Activated CD4-positive, alpha-beta T cell treated with anti-CD3 and anti-CD28 coated beads, Interleukin-2, amount 50 U/mL, for 24 hours (primary cell): ENCODE data around the gene NFKBIL1.
A peak's percentile ranks its signal among the peaks of the same experiment; 100 is the strongest.

ENCODE experiments used
- DNase-seq, 2 donors: peaks; one replicate each; pipeline ENCODE4 v3.0.0-alpha.2; 2020; ENCODE audit warnings: low read depth in 1 of 2, low spot score in 1 of 2

The NFKBIL1 gene

GRCh38 chr6:31559958-31560696 is 12.7 kb downstream of the NFKBIL1 start:
- DNase-seq: no peak

GRCh38 chr6:31560697-31561058 is 13.3 kb downstream of the NFKBIL1 start:
- DNase-seq: no peak

DNA sequence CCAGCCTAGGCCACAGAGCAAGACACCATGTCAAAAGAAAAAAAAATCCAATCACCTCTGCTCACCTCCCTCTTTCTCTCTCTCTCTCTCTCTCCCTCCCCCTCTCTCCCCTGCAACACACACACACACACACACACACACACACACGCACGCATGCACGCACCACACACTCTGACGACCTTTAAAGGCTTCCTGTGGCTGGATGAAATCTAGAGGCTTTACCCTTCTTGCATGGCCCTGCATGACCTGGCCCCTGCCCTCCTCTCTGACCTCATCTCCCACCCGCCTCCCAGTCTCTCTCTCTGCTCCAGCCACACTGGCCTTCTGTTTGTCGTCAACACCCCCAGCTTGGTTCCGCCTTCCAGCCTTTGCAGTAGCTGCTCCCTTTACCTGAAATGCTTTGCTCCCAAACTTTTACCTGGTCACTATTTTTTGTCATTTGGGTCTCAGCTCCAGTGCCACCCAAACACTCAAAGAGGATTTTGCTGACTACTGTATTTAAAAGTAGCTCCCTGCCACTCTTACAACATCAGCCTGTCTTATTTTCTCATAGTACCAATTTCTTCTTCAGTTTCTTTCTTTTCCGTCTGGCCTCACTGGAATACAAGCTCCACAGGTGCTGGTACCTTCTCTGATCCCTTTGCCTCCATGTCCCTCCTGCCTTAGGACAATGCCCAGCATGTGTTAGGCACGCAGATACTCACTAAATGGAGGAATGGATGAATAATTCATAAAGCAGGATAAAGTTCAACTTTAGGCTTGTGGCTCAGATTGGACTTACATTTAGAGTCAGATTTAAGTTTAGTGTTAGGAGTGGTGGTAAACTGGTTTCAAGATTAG is 20.3 kb downstream of the NFKBIL1 start:
- no peak for DNase-seq

DNA sequence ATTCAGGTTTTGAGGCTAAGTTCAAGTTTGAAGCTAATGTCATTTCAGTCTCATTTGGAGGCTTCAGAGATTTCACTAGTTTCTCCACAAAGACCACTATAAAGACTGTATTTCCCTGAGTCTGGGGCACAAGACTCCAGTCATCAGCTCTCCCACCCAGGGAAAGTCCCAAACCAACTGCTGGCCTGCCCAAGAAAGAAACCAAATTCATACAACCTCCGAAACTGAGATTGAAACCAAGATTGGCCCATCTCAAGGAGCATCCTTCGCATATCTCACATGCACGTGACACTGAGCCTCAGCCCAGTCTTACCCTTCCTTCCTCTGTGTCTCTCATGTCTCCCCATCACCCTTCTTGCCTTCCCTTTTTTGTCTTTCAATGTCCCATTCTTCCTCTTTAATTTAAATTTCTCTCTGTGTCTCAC is 21.1 kb downstream of the NFKBIL1 start:
- DNase-seq: peak in 1 of 2 donors; percentile 80

DNA sequence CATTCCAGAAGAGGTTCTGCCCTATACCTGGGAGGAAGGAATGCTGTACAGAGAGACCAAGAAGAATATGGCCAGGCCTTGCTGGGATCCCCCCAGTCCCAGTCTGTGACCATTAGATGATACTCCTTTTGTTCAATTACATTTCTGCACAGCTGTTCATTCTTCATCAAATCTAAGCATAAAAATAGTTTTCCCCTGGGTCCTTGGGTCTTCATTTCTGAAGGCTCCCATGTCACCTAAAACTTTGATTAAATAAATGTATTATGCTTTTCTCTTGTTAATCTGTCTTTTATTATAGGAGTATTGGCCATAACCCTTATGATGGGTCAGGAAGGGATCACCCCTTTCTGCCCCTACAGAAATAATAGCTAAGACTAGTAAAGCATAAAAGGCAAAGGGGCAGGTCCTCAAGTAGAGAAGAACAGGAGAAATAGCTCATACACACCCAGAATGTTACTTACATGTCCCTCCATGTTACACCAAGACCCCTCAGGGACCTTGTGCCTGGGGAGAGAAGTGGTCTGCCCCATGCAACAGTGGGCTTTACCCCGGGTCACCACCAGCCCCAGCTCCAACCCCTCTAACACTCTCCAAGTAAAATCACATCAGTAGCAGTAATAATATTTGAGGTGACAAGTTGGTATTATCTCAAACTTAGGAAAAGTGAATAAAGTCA is 22.6 kb downstream of the NFKBIL1 start:
- DNase-seq: no peak

GRCh38 chr6:31572041-31572911 is 24.9 kb downstream of the NFKBIL1 start, which contains the start of gene LTA:
Gene LTA, plus strand, starts transcription at chr6:31572289. Its CDS starts 454 bp downstream, at chr6:31572743.
- DNase-seq: peak; percentile 71 to 74

DNA sequence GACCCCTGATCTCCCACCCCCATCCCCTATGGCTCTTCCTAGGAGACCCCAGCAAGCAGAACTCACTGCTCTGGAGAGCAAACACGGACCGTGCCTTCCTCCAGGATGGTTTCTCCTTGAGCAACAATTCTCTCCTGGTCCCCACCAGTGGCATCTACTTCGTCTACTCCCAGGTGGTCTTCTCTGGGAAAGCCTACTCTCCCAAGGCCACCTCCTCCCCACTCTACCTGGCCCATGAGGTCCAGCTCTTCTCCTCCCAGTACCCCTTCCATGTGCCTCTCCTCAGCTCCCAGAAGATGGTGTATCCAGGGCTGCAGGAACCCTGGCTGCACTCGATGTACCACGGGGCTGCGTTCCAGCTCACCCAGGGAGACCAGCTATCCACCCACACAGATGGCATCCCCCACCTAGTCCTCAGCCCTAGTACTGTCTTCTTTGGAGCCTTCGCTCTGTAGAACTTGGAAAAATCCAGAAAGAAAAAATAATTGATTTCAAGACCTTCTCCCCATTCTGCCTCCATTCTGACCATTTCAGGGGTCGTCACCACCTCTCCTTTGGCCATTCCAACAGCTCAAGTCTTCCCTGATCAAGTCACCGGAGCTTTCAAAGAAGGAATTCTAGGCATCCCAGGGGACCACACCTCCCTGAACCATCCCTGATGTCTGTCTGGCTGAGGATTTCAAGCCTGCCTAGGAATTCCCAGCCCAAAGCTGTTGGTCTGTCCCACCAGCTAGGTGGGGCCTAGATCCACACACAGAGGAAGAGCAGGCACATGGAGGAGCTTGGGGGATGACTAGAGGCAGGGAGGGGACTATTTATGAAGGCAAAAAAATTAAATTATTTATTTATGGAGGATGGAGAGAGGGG is 26.1 kb downstream of the NFKBIL1 start:
- DNase-seq: no peak

- DNase-seq: no peak
Observed at GRCh38 chr6:31574106-31575061, 27.0 kb downstream of the NFKBIL1 start.

- peak; percentile 83 to 92 for DNase-seq
Observed at GRCh38 chr6:31575335-31575901, 28.0 kb downstream of the NFKBIL1 start, which contains the start of gene TNF. Gene TNF, plus strand, starts transcription at chr6:31575565. Its CDS starts 177 bp downstream, at chr6:31575742.

- no peak for DNase-seq
Observed at GRCh38 chr6:31575952-31576685, 28.7 kb downstream of the NFKBIL1 start.

- DNase-seq: no peak
Observed at GRCh38 chr6:31576897-31577578, 29.6 kb downstream of the NFKBIL1 start.

DNA sequence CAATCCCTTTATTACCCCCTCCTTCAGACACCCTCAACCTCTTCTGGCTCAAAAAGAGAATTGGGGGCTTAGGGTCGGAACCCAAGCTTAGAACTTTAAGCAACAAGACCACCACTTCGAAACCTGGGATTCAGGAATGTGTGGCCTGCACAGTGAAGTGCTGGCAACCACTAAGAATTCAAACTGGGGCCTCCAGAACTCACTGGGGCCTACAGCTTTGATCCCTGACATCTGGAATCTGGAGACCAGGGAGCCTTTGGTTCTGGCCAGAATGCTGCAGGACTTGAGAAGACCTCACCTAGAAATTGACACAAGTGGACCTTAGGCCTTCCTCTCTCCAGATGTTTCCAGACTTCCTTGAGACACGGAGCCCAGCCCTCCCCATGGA is 30.2 kb downstream of the NFKBIL1 start:
- DNase-seq: no peak

DNA sequence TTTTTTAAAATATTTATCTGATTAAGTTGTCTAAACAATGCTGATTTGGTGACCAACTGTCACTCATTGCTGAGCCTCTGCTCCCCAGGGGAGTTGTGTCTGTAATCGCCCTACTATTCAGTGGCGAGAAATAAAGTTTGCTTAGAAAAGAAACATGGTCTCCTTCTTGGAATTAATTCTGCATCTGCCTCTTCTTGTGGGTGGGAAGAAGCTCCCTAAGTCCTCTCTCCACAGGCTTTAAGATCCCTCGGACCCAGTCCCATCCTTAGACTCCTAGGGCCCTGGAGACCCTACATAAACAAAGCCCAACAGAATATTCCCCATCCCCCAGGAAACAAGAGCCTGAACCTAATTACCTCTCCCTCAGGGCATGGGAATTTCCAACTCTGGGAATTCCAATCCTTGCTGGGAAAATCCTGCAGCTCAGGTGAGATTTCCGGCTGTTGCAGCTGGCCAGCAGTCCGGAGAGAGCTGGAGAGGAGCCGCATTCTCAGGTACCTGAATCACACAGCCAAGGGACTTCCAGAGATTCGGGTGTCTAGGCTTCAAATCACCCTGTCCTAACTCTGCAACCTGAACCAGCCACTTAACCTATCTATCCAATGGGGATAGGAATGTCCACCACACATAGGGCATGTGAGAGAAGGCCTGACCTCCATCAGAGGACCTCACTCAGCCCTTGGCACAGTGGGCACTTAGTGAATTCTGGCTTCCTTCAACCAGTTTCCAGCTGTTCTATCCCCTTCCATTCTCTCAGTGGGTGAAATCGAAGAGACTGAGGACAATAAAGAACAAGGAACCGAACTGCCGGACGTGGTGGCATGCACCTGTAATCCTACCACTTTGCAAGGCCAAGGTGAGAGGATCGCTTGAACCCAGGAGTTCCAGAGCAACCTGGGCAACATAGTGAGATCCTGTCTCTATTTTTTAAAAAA is 31.0 kb downstream of the NFKBIL1 start:
- DNase-seq: no peak

DNA sequence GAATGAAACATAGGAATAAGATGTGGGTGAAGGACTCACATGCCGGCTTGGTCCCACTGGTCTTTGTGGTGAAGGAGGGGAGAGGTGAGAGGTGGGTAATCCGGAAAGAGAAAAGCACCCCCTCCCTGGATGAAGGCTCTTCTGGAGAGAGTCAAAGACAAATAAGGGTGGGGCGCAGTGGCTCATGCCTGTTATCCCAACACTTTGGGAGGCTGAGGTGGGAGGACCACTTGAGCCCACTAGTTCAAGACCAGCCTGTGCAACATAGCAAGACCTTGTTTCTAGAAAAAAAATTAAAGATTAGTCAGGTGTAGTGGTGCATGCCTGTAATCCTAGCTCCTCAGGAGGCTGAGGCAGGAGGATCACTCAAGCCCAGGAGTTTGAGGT is 31.7 kb downstream of the NFKBIL1 start:
- no peak for DNase-seq

GRCh38 chr6:31579546-31580437 is 32.4 kb downstream of the NFKBIL1 start:
- no peak for DNase-seq
